SHP77 treated with DMSO at 0.1 percent for 48 hours (cell line): Measurements from ENCODE around the gene DNAJC13.
A peak's percentile ranks its signal among the peaks of the same experiment; 100 is the strongest.

Experiments used
- DNase-seq: peaks from one replicate; lab custom pipeline; 2025; lab: John Stamatoyannopoulos, UW

Gene DNAJC13

DNA sequence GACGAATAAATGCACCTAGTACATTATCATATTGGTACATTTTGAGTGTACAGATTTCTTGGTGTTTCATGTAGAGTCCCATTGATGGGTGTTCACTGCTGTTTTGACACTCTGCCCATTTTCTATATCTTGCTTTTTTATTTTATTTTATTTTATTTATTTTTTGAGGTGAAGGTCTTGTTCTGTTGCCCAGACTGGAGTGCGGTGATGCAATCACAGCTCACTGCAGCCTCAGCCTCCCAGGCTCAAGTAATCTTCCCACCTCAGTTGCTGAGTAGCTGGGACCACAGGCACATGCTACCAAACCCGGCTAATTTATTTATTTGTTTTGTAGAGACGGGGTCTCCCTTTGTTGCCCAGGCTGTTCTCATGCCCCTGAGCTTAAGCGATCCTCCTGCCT lies 44.2 kb downstream of the DNAJC13 start:
- no peak for DNase-seq

DNA sequence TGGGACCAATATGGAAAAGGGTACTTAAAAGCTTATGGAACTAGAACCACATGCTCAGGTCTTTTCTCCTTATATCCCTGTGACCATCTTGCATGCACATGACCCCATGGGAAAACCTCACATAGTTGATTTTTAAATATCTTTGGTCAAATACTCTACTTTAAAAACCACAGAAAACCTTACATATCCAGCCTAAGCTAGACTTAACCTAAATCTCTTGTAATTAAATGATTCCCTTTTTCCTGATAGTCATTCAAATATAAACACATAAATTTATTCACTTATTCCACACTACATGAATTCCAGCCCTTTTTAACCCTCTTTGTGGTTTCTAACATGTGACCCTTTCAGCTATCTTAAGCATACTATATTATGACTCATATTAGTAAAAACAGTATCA lies 46.8 kb downstream of the DNAJC13 start:
- no peak for DNase-seq

DNA sequence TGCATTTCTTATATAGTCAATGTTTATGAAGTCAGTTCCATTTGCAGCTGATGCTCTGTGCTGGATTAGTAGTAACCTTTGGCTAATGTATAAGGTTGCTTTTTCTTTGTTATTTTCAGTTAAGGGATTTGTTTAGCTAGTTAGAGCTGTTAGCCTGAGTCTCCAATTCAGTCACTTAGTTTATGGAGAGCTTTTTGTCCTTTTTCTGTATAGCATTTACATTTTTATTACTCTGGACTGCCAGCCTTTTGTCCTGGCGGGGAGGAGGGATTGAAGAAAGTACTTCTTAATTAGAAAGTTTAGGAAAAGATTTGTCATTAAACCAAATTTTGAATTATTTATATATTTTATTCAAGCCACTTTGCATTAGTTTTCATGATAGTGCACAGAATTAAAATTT lies 52.0 kb downstream of the DNAJC13 start:
- no peak for DNase-seq

DNA sequence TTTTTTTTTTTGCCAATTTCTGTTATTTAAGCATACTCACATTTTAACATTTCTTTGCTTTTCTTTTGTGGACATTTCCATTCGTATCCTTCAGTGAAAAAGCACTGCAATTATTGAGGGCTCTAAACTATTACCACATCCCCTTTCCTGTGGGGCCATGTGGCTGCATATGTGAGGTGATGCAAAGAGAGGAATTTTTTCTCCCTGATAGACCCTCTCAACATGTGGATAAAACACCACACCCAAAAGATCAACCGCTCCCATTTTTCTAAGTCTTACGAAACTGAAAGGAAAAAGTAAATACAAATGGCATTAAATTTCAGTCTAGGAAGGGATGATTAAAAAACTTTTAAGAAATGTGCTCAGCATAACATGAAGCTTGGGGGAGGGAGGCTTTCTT lies 68.8 kb downstream of the DNAJC13 start:
- DNase-seq = no peak

DNA sequence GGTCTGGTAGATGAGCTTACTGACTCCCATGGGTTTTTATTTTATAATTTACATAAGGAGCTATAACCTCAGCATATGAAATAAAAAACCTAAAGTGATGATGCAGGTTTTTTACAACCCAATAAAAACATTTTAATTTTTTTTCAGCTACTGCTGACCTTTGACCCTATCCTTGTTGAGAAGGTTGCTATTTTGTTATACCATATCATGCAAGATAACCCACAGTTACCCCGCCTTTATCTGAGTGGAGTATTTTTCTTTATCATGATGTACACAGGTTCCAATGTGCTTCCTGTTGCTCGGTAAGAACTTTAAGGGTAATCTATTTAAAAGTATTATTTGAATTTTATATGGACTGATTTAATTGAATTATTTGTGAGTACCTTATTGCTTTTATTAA lies 70.8 kb downstream of the DNAJC13 start:
- no peak for DNase-seq

DNA sequence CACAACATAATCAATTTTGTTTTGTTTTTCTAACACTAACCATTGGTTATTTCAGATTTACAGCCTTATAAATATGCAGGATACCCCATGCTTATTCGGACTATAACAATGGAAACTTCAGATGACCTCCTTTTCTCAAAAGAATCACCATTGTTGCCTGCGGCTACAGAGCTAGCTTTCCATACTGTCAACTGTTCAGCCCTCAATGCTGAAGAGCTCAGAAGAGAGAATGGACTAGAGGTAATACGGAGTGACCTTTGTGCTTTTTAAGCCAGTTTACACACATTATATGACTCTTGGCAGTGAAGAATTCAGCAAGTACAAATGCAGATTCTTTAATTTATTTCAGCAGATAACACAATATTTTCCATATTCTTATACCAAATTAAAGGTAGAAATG lies 81.8 kb downstream of the DNAJC13 start:
- no peak for DNase-seq

DNA sequence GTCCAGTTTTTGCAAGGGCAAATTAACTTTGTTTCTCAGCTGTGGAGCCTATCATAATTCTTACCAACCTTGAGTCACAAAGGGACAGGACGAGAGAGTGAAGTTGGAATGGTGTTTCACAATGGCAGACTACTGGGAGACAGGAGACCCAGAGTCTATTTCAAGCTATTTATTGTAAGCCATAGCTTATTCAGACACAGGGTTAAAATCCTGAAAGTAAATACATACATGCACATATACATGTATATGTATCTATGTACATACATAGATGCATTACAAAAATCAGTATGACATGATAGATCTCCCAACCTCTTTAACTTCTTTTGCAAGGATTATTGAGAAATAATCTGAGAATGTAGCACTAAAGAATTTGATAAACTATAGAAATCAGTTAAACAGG lies 86.3 kb downstream of the DNAJC13 start:
- no peak for DNase-seq

DNA sequence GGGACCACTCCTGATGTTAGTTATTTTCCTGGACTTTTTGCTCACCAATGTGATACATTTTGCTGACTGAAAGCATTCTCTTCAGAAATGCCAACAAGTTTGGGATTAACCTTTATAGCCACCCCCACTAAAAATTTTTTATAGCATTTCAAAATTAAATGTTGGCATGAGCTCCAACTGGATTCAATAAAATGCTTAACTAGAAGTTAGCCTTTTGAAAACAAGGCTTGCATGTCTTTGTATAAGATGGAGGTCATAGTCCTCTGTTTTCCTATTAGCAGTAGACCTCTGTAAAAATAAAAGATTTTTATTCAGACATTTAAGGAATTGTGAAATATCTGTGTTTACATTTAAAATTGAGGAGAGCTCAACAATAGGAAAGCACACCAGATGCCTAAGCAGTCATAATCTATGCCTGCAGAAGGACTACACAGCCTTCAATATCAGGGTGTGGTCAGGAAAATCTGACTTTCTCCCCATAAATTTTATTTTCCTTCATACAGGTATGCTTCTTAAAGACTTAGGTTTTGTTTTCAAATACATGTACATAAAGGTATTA lies 87.2 kb downstream of the DNAJC13 start:
- DNase-seq = no peak

DNA sequence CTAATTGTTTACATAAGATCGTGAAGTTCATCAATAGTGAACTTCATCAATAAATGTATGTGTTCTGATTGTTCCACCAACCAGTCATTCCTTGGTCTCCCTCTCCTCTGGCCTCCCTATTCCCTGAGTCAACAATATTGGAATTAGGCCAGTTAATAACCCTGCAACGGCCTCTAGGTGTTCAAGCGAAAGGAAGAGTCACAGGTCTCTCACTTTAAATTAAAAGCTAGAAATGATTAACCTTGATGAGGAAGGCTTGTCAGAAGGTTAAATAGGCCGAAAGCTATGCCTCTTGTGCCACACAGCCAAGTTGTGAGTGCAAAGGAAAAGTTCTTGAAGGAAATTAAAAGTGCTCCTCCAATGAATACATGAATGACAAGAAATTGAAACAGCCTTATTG lies 90.4 kb downstream of the DNAJC13 start:
- DNase-seq = no peak

DNA sequence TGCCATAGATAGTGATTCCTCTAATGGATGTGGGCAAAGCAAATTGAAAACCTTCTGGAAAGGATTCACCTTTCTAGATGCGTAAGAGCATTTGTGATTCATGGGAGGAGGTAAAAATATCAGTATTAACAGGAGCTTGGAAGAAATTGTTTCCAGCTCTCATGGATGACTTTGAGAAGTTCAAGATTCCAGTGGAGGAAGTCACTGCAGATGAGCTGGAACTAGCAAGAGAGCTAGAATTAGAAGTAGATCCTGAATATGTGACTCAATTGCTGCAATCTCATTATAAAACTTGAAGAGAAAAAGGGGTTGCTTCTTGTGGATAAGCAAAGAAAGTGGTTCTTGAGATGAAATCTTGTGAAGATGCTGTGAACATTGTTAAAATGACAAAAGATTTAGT lies 91.8 kb downstream of the DNAJC13 start:
- DNase-seq = no peak

DNA sequence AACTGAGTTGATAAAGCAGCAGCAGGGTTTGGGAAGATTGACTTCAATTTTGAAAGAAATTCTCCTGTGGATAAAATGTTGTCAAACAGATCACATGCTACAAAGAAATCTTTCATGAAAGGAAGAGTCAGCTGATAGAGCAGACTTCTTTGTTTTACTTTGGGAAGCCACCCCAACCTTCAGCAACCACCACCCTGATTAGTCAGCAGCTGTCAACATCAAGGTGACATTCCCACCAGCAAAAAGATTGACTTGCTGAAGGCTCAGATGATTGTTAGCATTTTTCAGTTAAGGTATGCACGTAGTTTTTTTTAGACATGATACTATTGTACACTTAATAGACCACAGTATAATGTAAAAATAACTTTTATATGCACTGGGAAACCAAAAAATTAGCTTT lies 92.2 kb downstream of the DNAJC13 start:
- no peak for DNase-seq

DNA sequence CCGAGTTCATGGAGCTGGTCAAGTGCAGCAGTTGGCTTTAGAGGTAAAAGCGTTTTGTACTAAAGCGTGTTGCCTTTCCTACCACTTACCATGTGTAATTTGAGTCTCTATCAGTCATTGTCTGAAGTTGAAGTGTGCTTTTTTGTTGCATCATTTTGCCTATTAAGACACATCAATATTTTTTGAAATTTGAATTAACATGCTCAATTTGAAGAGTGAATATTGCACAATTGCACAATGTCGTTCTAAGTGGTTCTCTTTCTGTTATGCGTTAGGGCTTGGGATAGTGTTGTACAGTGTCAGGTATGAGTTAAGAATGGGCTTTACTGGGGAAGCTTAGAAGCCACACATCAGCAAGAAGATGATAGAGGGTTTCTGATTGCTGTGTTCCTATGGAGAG lies 95.8 kb downstream of the DNAJC13 start:
- DNase-seq = no peak

DNA sequence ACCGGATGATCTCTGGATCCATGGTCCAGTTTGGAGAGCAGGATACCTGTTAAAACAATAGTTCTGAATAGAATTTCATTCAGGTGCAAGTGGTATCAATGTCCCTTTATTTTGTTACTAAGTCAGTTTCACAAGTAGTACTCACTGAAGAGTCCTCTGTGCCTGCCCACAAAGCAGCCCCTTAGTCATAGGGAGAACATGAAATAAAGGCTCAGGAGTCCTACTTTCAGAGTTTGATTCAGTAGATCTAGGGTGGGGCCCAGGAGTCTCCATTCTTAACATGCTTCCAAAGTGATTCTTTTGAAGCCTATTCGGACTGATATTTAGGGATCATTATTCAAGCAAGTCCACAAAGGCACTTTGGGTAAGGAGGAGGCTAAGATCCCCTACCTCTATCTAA lies 100.0 kb downstream of the DNAJC13 start:
- no peak for DNase-seq

DNA sequence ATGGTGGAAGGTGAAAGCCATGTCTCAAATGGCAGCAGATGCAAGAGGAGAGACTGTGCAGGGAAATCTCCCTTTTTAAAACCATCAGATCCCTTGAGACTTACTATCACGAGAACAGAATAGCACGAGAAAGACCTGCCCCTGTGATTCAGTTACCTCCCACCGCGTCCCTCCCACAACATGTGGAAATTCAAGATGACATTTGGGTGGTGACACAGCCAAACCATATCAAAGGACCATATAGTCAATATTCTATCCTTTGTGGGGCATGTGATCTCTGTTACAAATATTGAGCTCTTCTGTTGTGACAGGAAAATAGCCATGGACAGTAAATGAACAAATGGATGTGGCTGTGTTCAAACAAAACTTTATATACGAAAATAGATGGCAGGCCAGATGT lies 102.6 kb downstream of the DNAJC13 start:
- no peak for DNase-seq

DNA sequence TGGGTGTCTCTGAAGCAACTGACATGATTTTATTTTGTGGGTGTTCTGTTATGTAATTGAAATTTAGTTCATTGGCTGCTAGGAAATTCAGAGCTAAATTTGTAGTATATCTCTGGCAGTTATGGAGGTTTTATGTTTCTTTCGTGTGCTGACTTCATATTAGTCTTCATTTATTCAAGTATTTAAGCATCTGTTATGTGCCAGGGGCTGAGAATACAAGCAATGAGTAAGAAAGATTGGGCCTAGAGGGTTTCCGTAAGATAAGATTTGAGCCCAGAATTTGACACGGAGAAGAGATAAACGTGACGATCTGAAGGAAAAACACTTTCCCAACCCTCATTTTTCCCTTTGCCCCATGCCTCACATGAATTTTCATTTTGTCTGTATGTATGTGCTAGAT lies 104.6 kb downstream of the DNAJC13 start:
- no peak for DNase-seq

DNA sequence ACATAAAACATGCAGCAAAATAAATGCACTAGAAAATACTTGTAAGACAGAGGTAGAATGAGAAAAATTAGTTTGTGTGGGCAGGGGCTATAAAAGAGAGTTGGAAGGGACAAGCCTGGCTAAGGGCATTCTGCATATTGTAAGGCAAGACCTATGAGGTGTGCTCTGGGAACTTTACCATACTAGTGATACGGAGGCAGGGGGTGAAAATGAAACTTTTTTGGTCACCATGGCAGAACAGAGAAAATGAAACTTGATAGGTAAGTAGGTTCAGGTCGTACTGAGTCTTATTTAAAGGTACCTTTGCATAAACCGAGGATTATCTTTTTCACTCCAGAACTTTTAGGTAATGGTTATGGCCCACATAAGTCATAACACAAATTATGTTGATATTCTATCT lies 105.1 kb downstream of the DNAJC13 start:
- DNase-seq = no peak

DNA sequence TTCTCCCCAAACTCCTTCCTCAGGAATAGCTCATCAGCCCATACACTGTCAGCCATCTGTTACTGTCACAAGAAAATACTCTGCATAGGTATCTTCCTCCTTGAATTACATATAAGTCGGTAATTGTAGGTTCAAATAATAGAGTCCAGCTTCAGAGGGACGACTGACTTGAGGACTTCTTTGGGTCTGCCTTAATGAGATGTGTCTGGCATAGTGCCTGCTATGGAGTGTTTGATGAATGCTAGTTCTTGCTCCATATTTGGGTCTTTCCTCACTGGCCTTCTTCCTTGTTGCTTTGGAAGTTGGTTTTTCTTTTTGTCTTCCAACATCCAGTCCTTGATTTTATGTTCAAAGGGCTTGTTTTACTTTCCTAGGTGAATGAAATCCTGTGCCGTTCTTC lies 113.3 kb downstream of the DNAJC13 start:
- no peak for DNase-seq

DNA sequence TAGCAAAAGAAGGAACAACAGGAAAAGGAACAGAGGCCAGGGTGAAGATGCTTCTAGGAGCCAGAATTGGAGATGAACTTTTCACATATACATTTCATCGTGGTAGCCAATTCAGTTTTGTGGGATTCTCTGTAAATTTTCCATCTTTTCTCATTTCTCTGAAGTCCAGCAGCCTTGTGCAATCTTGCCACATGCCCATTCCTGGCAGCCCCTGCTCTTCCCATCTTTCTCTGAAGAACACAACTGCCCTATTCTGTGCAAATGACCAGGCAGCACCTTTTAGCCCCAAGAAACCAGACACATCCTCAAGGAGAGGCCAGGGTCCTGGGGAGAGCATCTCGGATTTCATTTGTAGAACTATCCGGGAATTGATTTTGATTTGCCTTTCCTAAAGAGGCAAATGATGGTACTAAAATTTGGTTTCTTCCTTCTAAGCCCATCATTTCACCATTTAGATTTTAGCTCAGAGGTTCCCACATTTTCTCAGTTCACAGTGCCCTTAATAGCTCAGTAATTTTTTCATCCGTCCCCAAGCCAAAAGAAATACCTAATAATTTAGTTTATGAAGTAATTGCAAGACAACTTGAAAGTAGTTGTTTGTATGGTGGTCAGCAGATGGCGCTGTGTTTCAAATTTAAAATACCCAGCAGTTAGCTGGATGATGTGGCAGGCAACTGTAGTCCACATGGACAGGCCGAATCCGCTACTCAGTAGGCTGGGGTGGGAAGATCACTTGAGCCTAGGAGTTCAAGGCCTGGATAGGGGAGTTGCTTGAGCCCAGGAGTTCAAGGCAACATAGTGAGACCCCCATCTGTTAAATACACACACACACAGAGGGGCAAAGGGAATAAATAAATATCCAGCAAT lies 118.5 kb downstream of the DNAJC13 start:
- peak; percentile 52 for DNase-seq

DNA sequence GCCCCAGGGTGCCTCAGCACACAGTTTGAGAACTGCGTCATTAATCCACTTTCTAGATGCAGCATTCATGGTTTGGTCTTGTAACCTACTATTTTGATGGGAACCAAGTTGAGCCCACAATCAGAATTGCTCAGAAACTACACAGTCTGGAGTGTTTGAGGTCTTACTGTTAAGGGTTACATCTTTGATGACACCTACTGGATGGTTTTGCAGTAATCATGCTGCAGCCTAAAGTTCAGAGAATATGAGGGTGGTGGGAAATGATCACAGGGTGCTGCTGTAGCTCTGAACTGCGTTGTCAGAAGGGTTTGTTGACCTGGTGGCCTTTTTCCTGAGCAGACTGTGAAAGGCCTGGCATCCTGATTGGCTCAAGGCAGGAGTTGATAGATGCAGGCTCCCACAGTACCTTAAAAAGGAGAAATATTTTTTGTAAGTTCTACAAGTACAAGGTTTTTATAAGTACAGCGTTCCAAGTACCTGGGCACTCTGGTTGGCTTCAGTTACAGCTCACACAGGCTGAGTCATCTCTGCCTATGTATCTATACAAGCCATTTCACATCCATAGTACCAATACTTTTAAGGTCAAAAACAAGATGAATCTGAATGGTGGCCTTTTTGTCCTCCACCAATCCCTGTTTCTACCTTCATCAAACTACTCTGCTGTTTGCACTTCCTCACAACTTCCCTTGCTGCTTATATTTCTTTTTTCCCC lies 119.3 kb downstream of the DNAJC13 start:
- no peak for DNase-seq

DNA sequence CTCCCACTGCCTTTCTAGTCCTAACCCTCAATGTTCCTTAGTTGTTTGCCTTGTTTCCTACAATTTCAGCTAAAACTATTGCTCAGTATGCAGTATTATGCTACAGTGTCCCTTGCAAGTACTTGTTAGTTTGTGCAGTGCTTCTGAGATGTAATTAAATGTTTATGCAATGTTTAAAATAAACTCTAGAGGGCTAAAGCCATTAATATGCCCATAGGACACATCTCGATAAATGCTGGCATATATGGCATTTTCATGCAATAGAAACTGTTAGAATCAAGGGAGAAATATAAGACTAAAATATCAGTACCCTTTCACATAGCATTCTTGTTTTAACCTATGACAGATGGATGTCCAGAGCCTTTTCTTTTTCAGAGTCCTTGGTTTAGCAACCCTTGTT lies 120.0 kb downstream of the DNAJC13 start:
- no peak for DNase-seq

DNA sequence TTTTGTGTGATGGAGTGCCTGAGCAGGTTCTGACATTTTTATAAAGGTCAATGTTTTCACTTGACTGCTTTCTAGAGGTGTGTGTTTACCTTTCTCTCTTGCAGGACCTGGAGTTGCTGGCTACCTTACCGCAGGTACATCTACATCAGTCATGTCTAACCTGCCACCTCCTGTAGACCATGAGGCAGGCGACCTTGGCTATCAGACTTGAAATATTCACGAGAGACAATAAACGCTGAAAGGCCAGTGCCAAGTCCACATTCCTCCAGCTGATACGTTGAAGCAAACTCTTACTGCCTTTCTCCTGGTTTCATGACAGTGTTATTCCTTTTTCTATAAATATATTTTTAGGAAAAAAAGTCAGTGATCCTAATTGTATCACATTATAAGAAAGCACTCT lies 120.8 kb downstream of the DNAJC13 start:
- DNase-seq = no peak

DNA sequence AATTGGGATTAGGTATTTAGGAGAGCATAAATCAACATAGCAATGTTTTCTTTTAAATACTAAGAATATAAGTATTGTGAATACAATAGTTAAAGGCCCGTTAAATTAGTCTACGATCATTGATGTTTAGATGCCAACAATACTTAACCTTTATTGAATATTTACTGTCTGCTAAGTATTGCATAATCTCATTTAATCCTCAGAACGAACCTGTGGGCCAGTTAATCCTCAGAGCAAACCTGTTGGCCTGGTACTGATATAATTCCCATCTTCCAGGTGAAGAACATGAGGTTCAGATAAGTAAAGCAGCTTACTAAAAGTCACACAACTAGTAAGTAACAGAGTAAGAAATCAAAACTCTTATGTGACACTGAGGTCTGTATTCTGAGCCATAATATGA lies 122.4 kb downstream of the DNAJC13 start:
- no peak for DNase-seq

DNA sequence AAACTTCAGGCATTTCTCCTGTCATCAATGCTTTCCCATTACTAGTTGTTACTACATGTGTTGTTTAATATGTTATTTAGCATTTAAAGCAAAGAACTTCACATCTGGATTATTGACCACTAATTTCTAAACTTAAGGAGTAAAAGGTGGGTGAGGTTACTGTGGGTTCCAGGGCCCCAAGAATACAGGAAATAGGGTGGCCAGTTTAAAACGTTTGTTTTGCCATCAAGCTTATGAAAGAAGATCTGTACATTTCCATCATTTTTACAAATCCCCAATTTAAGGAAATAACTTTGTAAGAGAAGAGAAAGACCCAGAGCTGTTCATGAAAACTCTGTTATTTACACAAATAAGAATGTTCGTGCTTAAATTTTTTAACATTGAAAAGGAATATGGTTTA lies 125.3 kb downstream of the DNAJC13 start:
- DNase-seq = no peak
